NCI-H510A (cell line): ENCODE results near the gene FSD1L.

Experiments
- DNase-seq: peaks from one replicate; lab custom pipeline; 2025; lab: John Stamatoyannopoulos, UW

FSD1L gene

DNA sequence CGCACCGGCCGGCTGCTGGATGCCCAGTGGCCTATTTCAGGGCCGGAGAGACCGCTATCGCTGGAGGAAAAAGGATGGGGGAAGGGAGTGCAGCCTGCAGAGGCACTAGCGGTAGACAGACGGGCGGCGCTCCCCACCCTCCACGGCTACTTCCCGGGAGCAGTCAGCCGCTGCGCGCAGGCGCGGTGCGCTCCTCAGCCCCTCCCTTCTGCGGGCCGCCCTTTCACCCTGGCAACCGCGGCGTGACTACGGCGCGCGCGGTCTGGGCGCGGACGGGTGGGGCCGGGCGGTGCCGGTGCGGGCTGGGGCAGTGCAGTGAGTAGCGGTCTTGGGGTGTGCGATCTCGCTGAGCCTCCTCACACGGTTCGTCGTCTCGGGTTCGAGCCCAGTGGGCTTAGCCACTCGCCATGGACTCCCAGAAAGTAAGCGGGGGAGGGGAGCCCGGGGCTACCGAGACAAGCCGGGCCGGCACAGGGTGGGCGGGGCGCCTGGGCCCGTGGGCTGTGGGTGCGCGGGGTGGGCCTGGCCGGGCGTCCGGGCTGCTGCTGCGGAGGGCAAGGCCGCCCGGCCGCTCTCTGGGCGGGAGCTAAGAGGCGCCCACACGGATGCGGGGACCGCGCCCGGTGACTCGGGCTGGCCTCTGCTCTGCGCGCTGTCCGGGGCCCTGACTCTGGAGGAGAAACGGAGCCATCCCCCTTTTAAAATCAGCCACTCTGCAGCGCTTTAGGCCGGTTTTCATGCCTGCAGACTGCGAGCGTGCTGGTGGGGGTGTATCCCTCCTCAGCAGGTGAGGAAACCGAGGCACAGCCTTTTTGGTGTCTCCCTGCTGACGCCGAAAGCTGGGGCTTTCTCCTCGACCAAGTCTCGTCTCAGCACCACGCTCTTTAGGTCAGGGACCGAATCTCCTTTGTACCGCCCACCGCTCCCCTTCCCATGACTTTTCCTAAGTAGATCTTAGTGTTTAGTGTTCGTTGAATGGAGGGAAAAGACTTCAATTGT is at the start of gene FSD1L:
TSS of gene FSD1L (plus strand) at position 221 of the 999 bp plus-strand sequence. CDS start at position 408, 187 bp downstream.
- DNase-seq = peak; percentile 86

DNA sequence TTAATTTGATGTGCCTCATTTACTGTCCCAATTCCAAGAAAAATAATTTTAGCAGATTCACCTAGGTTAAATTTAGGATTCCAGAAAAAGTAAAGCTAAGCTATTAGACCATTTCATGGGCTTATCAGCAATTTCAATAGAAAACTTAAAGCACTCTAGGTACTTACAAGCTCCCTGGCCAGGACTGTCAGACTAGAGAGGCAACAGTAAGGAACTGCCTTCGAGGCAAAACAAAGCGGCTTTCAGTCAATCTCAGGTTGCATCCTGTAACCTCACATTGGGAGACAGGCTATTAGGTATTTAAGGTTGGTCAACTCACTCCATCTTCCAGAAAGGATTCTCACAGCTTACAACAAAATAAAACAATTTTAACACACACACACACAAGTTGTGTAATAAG is 48.7 kb upstream of the FSD1L start:
- DNase-seq = no peak

DNA sequence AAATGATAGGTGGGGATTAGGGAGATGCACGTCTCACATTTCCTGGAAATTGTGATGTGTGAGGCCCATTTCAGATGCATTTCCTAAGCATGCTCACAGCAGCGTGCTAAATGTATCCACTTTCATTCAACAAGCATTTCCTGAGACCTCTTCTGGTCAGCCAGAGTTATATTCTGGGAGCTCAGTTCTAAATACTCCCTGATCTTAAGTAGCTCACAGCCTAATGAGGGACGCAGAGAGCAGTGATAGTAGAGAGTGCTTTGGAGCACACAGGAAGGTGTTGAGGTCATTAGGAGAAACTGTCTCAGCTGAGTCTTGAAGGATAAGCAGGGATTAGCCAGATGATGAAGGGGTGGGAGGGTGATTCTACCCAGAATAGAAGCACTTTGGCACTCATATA is 46.2 kb upstream of the FSD1L start:
- no peak for DNase-seq

DNA sequence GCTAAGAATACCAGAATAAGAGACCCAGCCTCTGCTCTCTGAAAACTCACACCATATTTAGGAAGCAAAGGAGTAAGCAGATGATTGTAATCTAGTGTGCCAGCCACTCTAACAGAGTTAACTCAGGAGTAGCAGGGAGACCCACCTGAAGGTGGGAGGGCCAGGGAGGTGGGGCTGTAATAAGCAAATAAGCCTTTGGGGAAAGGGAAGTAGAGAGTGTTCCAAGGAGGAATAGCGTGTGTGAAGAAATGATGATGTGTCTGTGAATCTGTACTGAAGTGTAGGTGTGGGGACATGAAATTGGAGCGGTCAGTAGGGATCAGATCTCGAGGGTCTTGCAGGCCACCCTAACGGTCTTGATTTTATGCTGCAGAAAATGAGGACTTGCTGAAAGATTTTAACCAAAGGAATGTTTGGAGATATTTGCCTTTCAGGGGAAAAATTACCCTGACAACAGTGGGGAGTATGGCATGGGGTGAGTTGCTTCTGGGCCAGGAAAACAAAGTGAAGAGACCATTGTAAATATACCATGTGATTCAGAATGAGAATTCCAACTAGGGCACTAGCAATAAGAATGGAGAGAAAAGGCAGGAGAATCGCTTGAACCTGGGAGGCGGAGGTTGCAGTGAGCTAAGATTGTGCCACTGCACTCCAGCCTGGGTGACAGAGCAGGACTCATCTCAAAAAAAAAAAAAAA is 44.1 kb upstream of the FSD1L start:
- DNase-seq = no peak

DNA sequence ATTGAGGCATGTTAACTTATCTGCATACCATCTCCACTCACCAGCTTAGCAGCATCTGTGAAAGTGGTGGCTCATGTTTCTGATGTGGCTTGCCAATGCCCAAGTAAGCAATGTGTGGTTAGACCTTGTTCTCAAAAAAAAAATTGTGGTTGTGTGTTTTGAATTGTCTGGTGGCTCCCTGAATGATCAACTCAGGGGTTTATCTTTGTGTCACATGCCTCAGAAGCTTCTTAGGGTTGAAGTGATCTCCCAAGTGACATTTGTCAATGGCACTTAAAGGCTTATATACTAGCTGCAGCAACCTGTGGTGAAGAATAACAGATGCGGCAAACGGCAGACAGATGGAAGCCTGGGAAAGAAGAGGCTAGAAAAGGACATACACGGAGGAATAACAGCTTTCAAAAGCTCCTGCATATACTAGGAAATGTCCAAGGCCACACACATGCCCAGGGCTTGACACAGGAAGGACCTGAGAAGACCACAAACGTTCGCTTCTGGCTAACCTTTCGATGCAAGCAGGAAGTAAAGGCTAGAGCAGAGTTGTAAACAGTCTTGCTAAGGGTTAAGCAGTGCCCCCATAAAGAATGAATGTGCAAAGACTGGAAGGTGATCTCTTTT is 42.2 kb upstream of the FSD1L start:
- DNase-seq = no peak

DNA sequence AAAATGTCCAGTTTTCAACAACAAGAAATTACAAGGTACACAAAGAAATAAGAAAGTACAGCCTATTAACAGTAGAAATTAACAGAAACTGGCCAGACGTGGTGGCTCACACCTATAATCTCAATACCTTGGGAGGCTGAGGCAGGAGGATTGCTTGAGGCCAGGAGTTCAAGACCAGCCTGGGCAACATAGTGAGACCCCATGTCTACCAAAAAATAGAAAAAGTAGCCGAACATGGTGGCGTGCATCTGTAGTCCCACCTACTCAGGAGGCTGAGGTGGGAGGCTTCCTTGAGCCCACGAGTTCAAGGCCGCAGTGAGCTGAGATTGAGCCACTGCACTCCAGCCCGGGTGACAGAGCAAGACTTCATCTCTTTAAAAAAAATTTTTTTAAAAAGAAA is 41.5 kb upstream of the FSD1L start:
- no peak for DNase-seq

DNA sequence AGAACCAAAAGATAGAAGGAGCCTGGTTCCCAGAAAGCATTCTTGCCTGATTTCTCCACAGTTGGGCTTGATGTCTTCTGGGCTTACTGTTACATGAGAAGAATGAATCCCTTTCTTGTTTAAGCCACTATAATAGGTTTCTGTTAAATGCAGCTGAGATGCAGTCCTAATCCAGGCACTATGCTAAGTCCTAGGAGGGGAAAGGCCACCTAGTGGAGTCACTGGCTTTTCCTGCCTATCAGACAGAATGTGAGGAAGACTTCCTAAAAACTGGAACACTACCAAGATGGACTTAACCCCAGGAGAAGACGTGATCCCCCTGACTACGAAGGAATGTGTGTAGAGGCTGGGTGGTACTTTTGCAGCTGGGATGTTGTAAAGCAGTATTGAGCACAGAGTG is 34.3 kb upstream of the FSD1L start:
- DNase-seq = no peak

DNA sequence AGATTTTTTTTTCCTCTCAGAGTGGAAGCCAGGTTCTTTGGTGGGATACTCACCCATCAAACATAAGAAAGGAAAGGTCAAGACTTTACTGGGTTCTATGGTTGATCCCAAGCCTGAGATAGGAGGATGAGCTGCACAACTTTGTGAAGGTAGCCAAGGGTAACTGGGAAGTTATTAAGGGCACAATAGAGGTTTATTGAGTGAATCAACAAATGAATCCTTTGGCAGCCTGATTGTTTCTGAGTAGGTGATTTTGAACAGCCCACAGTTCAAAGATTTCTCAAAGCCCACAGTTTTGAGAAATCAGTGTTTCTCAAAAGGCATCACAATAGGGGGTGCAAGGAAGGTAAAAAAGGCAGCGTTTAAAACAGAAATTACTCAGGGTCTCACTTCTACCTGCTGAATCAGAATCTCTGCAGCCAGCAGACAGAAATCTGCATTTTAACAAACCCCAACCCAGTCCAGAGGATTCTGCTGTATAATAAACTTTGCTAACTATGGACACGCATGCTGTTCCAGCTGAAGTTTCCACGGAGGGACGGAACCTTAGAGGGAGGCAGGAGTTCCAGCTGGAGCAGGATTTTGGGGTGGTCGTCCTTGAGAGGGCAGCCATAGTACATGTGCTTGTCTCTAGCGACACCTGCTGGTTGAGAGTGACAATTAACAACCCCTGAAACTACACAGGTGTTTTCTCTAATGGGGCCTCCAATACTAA is 32.7 kb upstream of the FSD1L start:
- DNase-seq = no peak

DNA sequence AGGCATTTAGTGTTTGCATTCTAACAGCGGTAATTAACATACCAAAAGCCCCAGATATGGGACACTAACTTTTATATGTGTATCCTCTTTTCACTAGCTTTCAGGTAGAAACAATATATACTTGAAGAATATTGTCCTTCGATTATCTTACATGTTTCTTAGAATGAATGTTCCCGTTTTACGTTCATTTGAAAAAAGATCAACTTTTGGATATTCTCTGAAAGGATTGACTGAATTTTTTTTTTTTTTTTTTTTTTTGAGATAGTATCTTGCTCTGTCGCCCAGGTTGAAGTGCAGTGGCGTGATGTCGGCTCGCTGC is 32.2 kb upstream of the FSD1L start:
- DNase-seq = no peak

DNA sequence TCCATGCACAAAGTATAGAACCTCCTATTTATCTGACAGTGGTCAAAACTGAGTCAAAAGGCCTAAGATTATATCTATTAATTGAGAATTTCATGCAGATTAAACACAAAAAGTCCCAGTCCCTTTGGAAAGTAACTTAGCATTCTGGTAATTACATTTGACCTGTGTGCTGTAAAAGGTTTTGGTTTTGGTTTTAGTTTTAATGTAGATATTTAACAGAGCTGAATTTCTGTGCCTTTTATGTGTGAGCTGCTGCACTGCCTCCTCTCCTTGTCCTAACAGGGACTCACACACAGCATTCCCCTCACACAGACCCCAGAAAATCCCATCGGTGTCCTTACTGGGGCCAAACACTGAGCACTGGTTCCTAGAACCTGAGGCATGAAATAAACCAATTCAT is 31.0 kb upstream of the FSD1L start:
- no peak for DNase-seq

DNA sequence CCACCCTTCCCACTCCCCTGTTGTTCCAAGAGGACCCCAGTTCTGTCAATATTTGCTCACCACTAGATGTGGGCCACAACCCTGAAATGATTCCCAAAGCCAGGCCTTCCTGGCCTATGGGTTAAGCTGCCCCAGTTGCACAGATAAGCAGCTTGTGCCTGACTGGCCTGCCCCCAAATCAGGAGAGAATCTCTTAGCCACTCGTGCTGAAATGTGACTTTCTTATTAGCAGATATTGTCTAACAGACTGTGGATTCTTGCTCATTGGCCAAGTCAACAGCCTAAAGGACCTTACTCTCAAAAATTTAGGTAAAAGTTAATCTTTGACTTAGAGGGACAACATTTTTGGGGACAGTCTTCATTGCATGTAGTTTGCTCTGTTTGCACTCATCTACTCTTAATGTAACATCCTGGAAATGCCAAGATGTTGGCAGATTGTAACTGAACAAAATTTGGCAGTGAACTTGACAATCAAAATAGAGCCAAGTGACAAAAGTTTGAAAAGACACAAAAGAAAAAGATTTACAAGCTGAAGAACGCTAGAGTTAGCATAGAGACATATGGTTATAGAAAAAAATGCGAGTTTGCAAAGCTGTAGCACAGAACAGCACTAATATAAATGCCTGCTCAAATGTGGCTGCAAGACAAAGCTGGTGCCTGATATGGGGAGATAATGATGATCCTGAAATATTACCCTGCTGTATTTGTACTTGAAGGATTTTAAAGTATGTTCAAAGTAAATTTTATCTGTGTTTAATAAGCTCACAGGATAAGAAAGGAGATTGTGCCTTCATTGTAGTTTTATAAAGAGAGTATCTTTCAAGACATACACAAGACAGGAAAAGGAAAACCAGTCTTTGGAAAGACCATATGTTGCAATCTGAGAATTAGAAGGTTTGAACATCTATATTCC is 29.0 kb upstream of the FSD1L start:
- DNase-seq = no peak

DNA sequence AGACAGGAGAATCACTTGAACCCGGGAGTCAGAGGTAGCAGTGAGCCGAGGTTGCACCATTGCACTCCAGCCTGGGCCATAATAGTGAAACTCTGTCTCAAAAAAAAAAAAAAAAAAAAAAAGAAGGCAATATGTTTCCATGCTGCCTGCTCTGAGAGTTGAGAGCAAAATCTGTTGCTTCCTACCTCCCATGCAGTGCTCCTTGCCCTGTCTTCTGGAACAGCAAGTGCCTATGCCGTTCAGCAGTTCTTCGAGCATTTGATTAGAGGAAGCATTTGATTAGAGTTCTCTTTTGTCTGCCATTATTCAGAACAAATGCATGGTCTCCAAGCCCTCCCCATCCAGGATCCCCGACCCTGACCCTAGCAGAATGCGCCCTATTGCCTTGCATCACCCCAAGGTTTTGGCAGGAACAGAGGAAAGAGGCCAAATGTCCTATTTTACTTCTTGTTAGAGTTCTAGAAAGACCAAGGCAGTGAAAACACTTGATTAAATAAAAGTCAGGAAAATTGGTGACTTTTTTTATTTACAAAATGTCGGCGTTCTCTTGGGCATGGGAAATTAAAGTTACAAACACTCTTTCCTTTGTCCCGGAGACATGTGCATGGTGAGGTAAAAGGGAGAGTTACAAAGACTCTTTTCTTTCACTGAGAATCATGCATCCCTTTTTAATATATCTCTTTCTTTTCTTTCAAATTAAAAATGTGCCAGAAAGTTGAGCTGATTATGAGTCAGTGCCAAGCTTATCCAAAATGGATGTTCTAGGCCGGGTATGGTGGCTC is 27.8 kb upstream of the FSD1L start:
- DNase-seq = no peak

DNA sequence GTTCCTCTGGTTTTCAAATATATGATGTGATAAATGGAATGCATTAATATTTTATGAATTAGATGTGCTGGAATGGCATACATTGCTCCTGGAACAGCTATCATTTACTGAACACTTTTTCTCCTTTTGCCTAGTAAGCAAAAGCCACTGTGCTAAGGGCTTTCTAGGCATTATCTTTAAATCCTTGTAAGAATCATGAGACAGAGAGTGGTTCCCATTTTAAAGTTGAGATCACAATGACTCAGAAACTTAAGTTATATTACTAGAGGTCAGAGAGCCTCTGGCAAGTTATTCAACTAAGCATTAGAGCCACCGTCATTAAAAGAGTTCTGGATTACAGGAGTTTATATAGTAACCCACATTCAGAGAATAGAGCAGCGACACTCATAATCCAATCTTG is 26.7 kb upstream of the FSD1L start:
- DNase-seq = no peak

DNA sequence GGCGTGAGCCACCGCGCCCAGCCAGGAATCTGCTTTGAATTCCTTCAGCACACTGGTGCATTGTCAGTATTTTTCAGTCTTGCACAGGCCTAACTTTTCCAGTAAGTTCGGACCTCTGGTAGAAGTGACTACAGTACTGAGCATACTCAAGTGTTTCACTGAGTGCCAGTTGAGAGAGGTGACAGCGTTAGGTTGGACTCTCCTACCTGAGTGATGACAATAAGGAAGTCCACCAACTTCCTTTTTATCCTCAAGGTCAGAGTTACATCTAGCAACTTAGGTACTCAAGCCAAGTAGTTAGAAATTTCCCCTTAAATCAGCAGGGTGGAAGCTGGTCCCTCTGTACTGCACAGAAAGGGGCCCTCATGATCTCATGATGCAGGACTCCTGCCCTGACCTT is 26.0 kb upstream of the FSD1L start:
- no peak for DNase-seq

DNA sequence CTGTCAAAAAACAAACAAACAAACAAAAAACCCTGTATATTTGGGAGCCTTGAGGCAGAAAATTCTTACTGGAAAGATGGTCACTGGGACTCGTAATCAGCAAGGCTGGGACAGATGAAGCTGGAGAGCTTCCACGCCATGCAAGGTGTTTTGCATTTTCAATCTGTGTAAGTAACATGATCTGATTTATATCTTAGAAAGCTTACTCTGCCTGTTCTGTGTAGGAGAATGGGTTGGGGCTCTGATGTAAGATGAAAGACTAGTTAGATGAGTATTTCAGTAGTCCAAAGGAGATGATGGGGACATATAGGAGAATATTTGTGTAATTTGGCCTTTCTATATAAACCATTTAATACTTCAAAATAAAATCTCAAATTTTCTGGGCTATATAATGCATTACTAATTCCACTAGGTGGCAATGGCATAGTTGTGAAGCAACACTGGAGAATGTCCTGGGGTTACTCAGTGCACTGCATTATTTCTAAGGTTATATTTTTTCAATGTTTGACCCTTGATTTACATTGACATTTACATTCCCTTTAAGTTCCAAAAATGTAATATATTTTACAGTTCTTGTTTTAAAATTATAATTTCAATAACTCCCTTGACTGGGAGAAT is 21.9 kb upstream of the FSD1L start:
- peak; percentile 16 for DNase-seq

DNA sequence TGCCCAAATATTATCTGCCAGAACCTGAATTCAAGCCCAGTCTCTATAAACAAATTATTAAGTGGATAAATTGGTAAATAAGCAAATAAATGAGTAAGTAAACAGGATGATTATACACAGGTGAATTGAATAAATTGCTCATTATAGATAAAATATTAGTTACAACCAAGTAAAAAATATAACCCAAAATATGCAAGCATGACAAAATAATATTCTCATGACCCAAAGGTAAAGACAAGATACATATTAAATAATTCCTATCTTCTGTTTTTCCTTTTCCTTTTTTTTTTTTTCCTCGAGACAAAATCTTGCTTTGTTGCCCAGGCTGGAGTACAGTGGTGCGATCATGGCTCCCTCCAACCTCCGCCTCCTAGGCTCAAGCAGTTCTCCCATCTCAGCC is 21.2 kb upstream of the FSD1L start:
- no peak for DNase-seq

DNA sequence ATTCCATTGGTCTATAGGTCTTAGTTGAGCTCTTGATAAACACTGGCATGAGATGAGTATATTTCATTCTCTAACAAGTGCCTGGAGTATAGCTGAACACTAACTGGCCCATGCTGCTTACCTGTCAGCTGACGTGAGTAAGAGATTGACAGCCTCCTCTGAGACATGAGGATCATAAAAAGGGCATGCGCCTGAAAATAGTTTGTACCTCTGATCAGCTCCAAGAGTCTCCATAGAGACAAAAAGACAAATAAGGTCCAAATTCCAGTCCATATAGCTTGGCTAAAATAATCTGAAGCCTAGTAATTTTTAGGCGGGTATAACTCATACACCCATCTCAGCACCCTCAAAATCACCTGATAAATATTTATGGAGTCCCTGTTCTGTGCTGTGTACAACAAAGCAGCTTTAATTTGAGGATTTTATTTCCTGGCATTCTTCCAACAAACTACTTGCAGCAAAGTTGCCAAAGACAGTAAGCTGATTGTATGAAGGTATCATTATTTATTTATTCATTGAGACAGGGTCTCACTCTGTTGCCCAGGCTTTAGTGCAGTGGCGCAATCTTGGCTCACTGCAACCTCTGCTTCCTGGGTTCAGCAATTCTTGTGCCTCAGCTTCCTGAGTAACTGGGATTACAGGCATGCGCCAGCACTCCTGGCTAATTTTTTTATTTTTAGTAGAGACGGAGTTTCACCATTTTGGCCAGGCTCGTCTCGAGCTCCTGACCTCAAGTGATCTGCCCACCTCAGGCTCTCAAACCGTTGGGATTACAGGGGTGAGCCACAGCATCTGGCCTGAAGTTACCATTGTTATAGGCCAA is 16.2 kb upstream of the FSD1L start:
- DNase-seq = no peak

DNA sequence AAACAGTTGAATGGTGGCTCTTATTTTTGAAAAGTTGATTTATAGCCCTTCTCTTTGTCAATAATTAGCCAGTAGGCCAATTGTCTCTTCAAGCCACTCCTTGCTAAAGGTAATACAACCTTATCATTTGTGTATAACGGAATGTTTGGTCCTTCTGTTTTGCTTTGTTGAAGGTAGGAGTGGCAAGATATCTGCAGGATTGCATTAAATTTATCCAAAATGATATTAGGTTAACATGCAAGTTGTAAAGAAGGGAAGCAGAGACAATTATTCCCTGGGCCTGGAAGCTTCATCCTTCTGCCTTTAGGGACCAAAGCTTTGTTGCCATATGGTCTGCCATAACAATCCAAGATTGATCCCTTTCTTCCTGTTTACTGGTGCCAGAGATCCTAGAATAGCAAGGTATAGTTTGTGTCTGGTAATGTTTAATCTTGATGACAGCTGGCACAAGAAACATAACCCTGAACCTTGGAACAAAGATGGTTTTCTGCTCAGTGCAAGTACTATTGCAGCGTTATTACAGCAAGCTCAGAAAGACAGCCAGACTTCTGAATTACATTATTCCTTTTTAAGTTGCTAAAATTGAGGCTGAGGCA is 15.5 kb upstream of the FSD1L start:
- DNase-seq = no peak

DNA sequence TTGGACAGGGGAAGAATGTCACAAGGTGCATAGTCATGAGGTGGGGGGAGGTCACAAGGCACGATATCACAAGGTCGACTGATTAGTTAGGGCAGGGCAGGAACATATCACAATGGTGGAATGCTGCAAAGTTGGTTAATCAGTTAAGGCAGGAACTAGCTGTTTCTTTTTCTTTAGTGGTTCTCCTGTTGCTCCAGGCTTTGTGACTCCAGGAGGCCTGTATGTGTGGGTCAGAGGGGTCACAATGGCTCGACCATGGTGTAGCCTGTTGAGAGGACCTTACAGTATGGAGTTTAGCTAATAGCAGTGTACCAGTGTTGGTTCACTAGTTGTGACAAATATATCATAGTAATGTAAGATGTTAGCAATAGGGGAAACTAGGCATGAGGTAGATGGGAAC is 12.4 kb upstream of the FSD1L start:
- no peak for DNase-seq
